Measurements from ENCODE around the gene THSD7B.
"Not testable (repeated sequence)": the region's sequence is repeated elsewhere in the genome, so short reads cannot be mapped to it uniquely, and the experiment has no call there.

THSD7B gene

GRCh38 chr2:136980303-136980702 lies 215.0 kb downstream of the THSD7B start:
- H3K4me2 ChIP-seq (ENCODE audit: low read length): no peak overlapping the region
- H3K4me3 ChIP-seq (ENCODE audit: low read depth, low read length, poor library complexity, severe bottlenecking): no peak overlapping the region
- H4K20me1 ChIP-seq (ENCODE audit: insufficient read depth, low read length): no peaks in the 10 kb centered on the region
- no peaks in the 10 kb centered on the region for H3K9me2 ChIP-seq (ENCODE audit: low read depth, low read length)
- H3K36me3 ChIP-seq (ENCODE audit: insufficient read depth, low read length): no peaks in the 10 kb centered on the region
- TF ChIP-seq CTCF (IDR thresholded peaks at IDR 0.05; ENCODE audit: low read length) (no peak), EZH2 (IDR thresholded peaks at IDR 0.05; ENCODE audit: borderline replicate concordance, low read length) (no peak)
- H3K9me3 ChIP-seq (ENCODE audit: low read length): no peaks in the 10 kb centered on the region
- H3K79me2 ChIP-seq (ENCODE audit: insufficient read depth, low read length): no peaks in the 10 kb centered on the region
- H3K27me3 ChIP-seq (ENCODE audit: insufficient read depth, low read length): no peaks in the 10 kb centered on the region
- no peaks in the 10 kb centered on the region for H3K4me1 ChIP-seq (ENCODE audit: insufficient read depth, low read length, severe bottlenecking)
- H2AFZ ChIP-seq (ENCODE audit: low read length): no peak overlapping the region
- no peaks in the 10 kb centered on the region for H3F3A ChIP-seq (ENCODE audit: insufficient read depth, low read length)
- no peak overlapping the region for H3K27ac ChIP-seq (ENCODE audit: low read depth, low read length, poor library complexity, severe bottlenecking)
- no peak overlapping the region for H3K9ac ChIP-seq (ENCODE audit: low read length)

GRCh38 chr2:136981689-136982088 lies 216.3 kb downstream of the THSD7B start:
- H3F3A ChIP-seq (ENCODE audit: insufficient read depth, low read length); H3K79me2 ChIP-seq (ENCODE audit: insufficient read depth, low read length); H3K27me3 ChIP-seq (ENCODE audit: insufficient read depth, low read length); H3K9me2 ChIP-seq (ENCODE audit: low read depth, low read length); H3K4me1 ChIP-seq (ENCODE audit: insufficient read depth, low read length, severe bottlenecking); H4K20me1 ChIP-seq (ENCODE audit: insufficient read depth, low read length); H3K36me3 ChIP-seq (ENCODE audit: insufficient read depth, low read length); H3K9me3 ChIP-seq (ENCODE audit: low read length); H3K27ac ChIP-seq (ENCODE audit: low read depth, low read length, poor library complexity, severe bottlenecking); H3K9ac ChIP-seq (ENCODE audit: low read length); H3K4me2 ChIP-seq (ENCODE audit: low read length); H3K4me3 ChIP-seq (ENCODE audit: low read depth, low read length, poor library complexity, severe bottlenecking); H2AFZ ChIP-seq (ENCODE audit: low read length): not testable (repeated sequence)

GRCh38 chr2:136985044-136985443 lies 219.7 kb downstream of the THSD7B start:
- Histone ChIP-seq H3K27me3 (ENCODE audit: insufficient read depth, low read length) (no peaks in the 10 kb centered on the region), H3K27ac (ENCODE audit: low read depth, low read length, poor library complexity, severe bottlenecking) (no peak overlapping the region), H4K20me1 (ENCODE audit: insufficient read depth, low read length) (no peaks in the 10 kb centered on the region), H3K4me1 (ENCODE audit: insufficient read depth, low read length, severe bottlenecking) (no peaks in the 10 kb centered on the region), H3K36me3 (ENCODE audit: insufficient read depth, low read length) (no peaks in the 10 kb centered on the region), H3K4me3 (ENCODE audit: low read depth, low read length, poor library complexity, severe bottlenecking) (no peak overlapping the region), H3K79me2 (ENCODE audit: insufficient read depth, low read length) (no peaks in the 10 kb centered on the region), H3K9ac (ENCODE audit: low read length) (no peak overlapping the region), H2AFZ (ENCODE audit: low read length) (no peak overlapping the region), H3F3A (ENCODE audit: insufficient read depth, low read length) (no peaks in the 10 kb centered on the region), H3K4me2 (ENCODE audit: low read length) (no peak overlapping the region), H3K9me3 (ENCODE audit: low read length) (no peaks in the 10 kb centered on the region), H3K9me2 (ENCODE audit: low read depth, low read length) (no peaks in the 10 kb centered on the region)
- TF ChIP-seq CTCF (IDR thresholded peaks at IDR 0.05; ENCODE audit: low read length) (no peak), EZH2 (IDR thresholded peaks at IDR 0.05; ENCODE audit: borderline replicate concordance, low read length) (no peak)

GRCh38 chr2:136986605-136987221 lies 221.4 kb downstream of the THSD7B start:
- H3F3A ChIP-seq (ENCODE audit: insufficient read depth, low read length): no peaks in the 10 kb centered on the region
- no peak overlapping the region for H3K4me2 ChIP-seq (ENCODE audit: low read length)
- no peak overlapping the region for H2AFZ ChIP-seq (ENCODE audit: low read length)
- no peaks in the 10 kb centered on the region for H3K36me3 ChIP-seq (ENCODE audit: insufficient read depth, low read length)
- TF ChIP-seq EZH2 (IDR thresholded peaks at IDR 0.05; ENCODE audit: borderline replicate concordance, low read length) (no peak), CTCF (IDR thresholded peaks at IDR 0.05; ENCODE audit: low read length) (no peak)
- no peaks in the 10 kb centered on the region for H4K20me1 ChIP-seq (ENCODE audit: insufficient read depth, low read length)
- H3K4me1 ChIP-seq (ENCODE audit: insufficient read depth, low read length, severe bottlenecking): no peaks in the 10 kb centered on the region
- H3K79me2 ChIP-seq (ENCODE audit: insufficient read depth, low read length): no peaks in the 10 kb centered on the region
- H3K27ac ChIP-seq (ENCODE audit: low read depth, low read length, poor library complexity, severe bottlenecking): no peak overlapping the region
- no peak overlapping the region for H3K9ac ChIP-seq (ENCODE audit: low read length)
- H3K27me3 ChIP-seq (ENCODE audit: insufficient read depth, low read length): no peaks in the 10 kb centered on the region
- H3K4me3 ChIP-seq (ENCODE audit: low read depth, low read length, poor library complexity, severe bottlenecking): no peak overlapping the region
- H3K9me2 ChIP-seq (ENCODE audit: low read depth, low read length): no peaks in the 10 kb centered on the region
- H3K9me3 ChIP-seq (ENCODE audit: low read length): no peaks in the 10 kb centered on the region
